ENCODE results near the gene PRKAA2.

The PRKAA2 gene

DNA sequence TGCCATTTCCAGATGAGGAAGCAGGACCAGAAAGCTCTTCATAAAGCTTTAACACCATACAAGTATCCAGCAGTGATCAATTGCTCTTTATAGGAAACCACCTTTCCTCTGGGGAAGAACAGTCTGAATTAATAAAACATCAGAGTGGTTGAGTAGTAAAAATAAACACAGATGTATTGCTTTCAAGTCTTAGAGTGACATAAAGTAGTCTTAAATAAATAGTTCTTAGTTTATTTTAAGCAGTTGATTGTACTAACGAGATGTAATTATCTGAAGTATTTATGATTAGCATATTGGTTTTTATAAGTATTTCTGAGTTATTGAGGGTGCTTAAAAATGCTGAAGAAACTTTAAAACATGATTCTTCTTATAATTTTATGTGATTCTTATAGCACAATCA lies 67.0 kb downstream of the PRKAA2 start:
- in situ Hi-C loops (cut with HindIII; ENCODE audit: low sequenced_read_pairs): no loop called here

GRCh38 chr1:56713112-56713511 lies 68.0 kb downstream of the PRKAA2 start:
- in situ Hi-C loops (cut with HindIII; ENCODE audit: low sequenced_read_pairs): no loop called here

DNA sequence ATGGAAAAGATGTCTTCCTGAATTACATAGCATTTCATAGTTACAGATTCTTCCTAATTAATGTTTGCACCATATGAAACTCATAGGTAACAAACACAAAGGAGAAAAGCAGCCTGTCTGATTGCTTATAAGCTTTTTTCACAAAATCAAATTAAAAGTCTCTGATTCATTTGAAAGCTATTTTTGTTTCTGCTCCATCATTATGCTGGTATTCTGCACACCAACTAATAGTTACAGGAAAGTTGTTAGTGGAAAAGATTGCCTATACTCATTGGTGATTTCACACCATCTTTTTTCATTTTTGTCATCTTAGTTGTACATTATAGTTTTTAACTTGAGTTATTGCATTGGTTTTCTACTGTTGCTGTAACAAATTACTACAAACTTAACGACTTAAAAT lies 70.0 kb downstream of the PRKAA2 start:
- in situ Hi-C loops (cut with HindIII; ENCODE audit: low sequenced_read_pairs): no loop called here

DNA sequence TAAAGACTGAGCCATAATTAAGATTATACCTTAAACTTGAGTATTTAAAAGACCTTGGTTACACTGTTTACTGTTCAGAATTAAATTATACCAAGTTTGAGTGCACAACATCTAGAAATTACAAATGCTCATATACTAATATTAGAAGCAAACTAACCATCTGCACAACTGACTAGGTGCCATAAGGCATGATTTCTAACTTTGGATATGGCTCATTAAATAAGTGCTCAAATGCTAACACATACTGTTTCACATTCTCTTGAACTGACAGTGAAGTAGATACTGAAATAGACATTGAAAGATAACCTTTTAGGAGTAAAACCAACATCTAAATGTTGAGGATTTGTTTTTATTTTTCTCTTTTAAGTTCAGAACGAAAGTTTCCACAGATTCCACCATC lies 74.1 kb downstream of the PRKAA2 start:
- in situ Hi-C loops (cut with HindIII; ENCODE audit: low sequenced_read_pairs): no loop called here

DNA sequence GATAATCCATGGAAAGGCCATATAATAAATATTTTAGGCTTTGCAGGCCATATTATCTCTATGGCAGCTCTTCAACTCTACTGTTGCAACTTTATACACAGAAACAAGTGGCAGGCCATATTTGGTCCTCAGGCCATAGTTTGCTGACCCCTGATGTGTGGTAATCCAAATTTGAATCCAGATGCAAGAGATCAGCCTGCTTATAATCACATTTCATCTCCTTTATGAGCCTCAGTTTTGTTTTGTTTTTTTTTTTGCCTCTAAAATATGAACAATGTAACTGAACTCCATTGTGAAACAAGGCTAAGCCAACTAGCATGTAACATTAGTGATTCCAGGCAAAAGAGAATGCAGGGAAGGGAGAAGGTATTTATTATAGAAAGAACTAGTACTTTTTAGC lies 81.6 kb downstream of the PRKAA2 start:
- in situ Hi-C loops (cut with HindIII; ENCODE audit: low sequenced_read_pairs): no loop called here

DNA sequence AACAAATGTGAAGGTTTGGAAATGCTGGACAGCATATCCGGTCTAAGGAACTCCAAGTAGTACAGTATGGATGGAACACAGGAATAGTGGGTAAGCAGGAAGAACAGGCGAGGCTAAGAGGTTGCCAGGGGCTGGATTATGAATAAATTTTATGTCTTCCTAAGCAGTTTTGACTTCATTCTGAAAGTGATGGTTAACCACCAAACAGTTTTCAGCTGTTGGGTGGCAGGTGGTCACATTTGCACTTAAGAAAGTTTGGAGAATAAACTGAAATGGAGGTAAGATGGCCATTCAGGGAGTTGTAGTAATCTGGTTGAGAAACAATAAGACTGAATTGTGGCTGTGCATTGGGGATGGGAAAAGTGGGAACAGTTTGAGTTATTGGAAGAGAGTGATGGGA lies 83.8 kb downstream of the PRKAA2 start:
- in situ Hi-C loops (cut with HindIII; ENCODE audit: low sequenced_read_pairs): no loop called here

- in situ Hi-C loops (cut with HindIII; ENCODE audit: low sequenced_read_pairs): no loop called here
These were observed 100.1 kb downstream of the PRKAA2 start for GRCh38 chr1:56745231-56745630.

DNA sequence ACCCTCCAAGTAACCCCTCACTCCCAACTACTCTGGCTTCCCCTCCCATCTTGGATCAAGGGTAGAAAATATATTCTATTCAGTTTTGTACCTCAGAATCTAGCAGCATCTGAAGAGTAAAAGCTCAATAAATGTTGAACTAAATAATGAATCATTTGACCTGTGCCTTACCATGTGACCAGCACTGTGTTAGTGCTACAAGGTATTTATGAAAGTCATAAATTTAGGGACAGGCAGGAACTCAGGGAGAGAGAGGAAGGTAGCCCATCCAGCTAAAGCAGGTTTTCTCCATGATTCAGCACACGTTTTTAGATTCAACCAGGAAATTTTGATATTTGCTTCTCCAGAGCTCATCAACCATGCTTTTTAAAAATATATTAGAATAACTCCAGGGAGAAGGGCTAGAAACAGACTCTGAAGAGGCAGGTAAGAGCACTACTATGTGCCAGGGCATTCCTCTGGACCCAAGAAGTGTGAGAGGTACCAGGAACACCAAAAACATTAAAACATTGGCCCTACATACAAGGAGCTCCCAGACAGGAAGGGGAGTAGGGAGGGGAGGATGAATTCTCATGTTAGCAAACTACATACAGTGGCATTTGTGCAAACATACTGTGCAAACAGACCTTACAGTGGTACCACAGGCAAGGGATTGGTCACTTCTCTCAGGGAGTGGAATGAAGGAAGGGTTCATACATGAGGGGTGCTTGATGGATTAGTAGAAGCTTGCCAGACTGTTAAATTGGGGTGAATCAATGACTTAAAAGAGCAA lies 109.8 kb downstream of the PRKAA2 start:
- in situ Hi-C loops (cut with HindIII; ENCODE audit: low sequenced_read_pairs): no loop called here

- in situ Hi-C loops (cut with HindIII; ENCODE audit: low sequenced_read_pairs): no loop called here
These were observed 110.8 kb downstream of the PRKAA2 start for GRCh38 chr1:56755911-56756310.

DNA sequence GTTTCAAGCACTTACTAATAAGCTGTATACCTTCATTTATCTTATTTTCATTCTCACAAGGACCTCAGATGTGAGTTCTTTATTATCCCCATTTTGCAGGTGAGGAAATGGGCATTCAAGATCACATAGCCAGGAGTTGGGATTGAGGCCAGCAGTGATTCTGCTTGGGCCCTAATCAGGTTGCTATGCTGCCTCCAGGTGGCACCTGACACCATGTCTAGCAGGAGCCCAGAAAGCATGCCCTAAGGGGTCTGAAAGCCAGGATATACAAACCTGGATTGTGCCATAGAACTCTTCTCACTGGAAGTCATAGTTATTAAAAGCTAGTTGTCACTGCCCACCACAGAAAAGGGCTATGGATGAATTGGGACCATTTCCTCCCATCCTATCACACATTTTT lies 113.0 kb downstream of the PRKAA2 start:
- in situ Hi-C loops (cut with HindIII; ENCODE audit: low sequenced_read_pairs): no loop called here

- in situ Hi-C loops (cut with HindIII; ENCODE audit: low sequenced_read_pairs): no loop called here
These were observed 113.7 kb downstream of the PRKAA2 start for GRCh38 chr1:56758794-56759193.
